ENCODE results near the gene DMBT1.

Gene DMBT1

GRCh38 chr10:122648599-122649428, 88.3 kb downstream of the DMBT1 start:
- peak; percentile 58 for DNase-seq (ENCODE audit: low read depth)
- H3K4me3 ChIP-seq (ENCODE audit: low read depth, low read length) = no peak overlapping the region
- TF ChIP-seq CTCF (IDR thresholded peaks at IDR 0.05; ENCODE audit: low read depth, low read length) = peak; percentile 78
- TF ChIP-seq POLR2A (IDR thresholded peaks at IDR 0.05; ENCODE audit: extremely low read depth, insufficient read length) = no peak
- TF ChIP-seq MYC (IDR thresholded peaks at IDR 0.05; ENCODE audit: low read depth, low read length) = peak; percentile 34; the same call in 1 of the 2 replicates
- 0 out of 2 replicates have a peak, but pooled peaks have one; percentile 16 for TF ChIP-seq MAX (IDR thresholded peaks at IDR 0.05; ENCODE audit: low read depth, low read length)

- no peak overlapping the region for H3K4me3 ChIP-seq (ENCODE audit: low read depth, low read length)
- TF ChIP-seq CTCF (IDR thresholded peaks at IDR 0.05; ENCODE audit: low read depth, low read length) (no peak), MYC (IDR thresholded peaks at IDR 0.05; ENCODE audit: low read depth, low read length) (no peak), MAX (IDR thresholded peaks at IDR 0.05; ENCODE audit: low read depth, low read length) (no peak), POLR2A (IDR thresholded peaks at IDR 0.05; ENCODE audit: extremely low read depth, insufficient read length) (no peak)
- no peak for DNase-seq (ENCODE audit: low read depth)
Measured at GRCh38 chr10:122649903-122650302, 89.3 kb downstream of the DMBT1 start.

GRCh38 chr10:122650331-122650730, 89.8 kb downstream of the DMBT1 start:
- H3K4me3 ChIP-seq (ENCODE audit: low read depth, low read length) = no peak overlapping the region
- TF ChIP-seq POLR2A (IDR thresholded peaks at IDR 0.05; ENCODE audit: extremely low read depth, insufficient read length) (no peak), CTCF (IDR thresholded peaks at IDR 0.05; ENCODE audit: low read depth, low read length) (no peak), MYC (IDR thresholded peaks at IDR 0.05; ENCODE audit: low read depth, low read length) (no peak), MAX (IDR thresholded peaks at IDR 0.05; ENCODE audit: low read depth, low read length) (no peak)
- no peak for DNase-seq (ENCODE audit: low read depth)

- no peak overlapping the region for H3K4me3 ChIP-seq (ENCODE audit: low read depth, low read length)
- TF ChIP-seq MAX (IDR thresholded peaks at IDR 0.05; ENCODE audit: low read depth, low read length) (no peak), CTCF (IDR thresholded peaks at IDR 0.05; ENCODE audit: low read depth, low read length) (no peak), POLR2A (IDR thresholded peaks at IDR 0.05; ENCODE audit: extremely low read depth, insufficient read length) (no peak), MYC (IDR thresholded peaks at IDR 0.05; ENCODE audit: low read depth, low read length) (no peak)
- DNase-seq (ENCODE audit: low read depth) = no peak
Measured at GRCh38 chr10:122655524-122656307, 95.2 kb downstream of the DMBT1 start.

- DNase-seq (ENCODE audit: low read depth) = no peak
- TF ChIP-seq MYC (IDR thresholded peaks at IDR 0.05; ENCODE audit: low read depth, low read length) = no peak
- TF ChIP-seq MAX (IDR thresholded peaks at IDR 0.05; ENCODE audit: low read depth, low read length) = no peak
- TF ChIP-seq POLR2A (IDR thresholded peaks at IDR 0.05; ENCODE audit: extremely low read depth, insufficient read length) = no peak
- no peak for TF ChIP-seq CTCF (IDR thresholded peaks at IDR 0.05; ENCODE audit: low read depth, low read length)
Measured at GRCh38 chr10:122656308-122656705, 95.8 kb downstream of the DMBT1 start.

More at GRCh38 chr10:122656308-122656705, 95.8 kb downstream of the DMBT1 start:
- no peak overlapping the region for H3K4me3 ChIP-seq (ENCODE audit: low read depth, low read length)

Data from NB4 (cell line).